Activated CD8-positive, alpha-beta T cell treated with anti-CD3 and anti-CD28 coated beads for 36 hours (primary cell): Measurements from ENCODE around the gene PTOV1. TPM values are rescaled to one million over a fixed set of nuclear protein-coding genes. Genes with fewer than 3 reads are reported as not detected.

Source experiments
- ATAC-seq: fragments of 200-7000 bp; cut with Tn5 transposase; one replicate; pipeline ENCODE4 v1.10.0; 2021; ENCODE audit warnings: mild to moderate bottlenecking, moderate library complexity
- CTCF ChIA-PET: fragments of 350-600 bp; sonication (Branson Sonifier 250); formaldehyde crosslinking; loops from one replicate; lab custom pipeline; 2021; ENCODE audit warnings: antibody characterized with exemption; lab: Charles Lee
- POLR2A ChIA-PET: fragments of 350-600 bp; sonication (Branson Sonifier 250); formaldehyde crosslinking; loops from one replicate; lab custom pipeline; 2021; ENCODE audit warnings: antibody characterized with exemption; lab: Charles Lee
- DNase-seq: peaks from one replicate; pipeline ENCODE4 v3.0.0-alpha.2; 2020
- H3K27ac Mint-ChIP-seq: one replicate; pipeline ENCODE4 v1.8.0; 2021; ENCODE audit warnings: mild to moderate bottlenecking, mixed read lengths
- H3K27me3 Mint-ChIP-seq: one replicate; pipeline ENCODE4 v1.8.0; 2021; ENCODE audit warnings: mixed read lengths
- H3K36me3 Mint-ChIP-seq: one replicate; pipeline ENCODE4 v1.8.0; 2021; ENCODE audit warnings: low read depth, mixed read lengths
- H3K4me1 Mint-ChIP-seq: one replicate; pipeline ENCODE4 v1.8.0; 2021; ENCODE audit warnings: low read depth, mixed read lengths
- H3K4me3 Mint-ChIP-seq: one replicate; pipeline ENCODE4 v1.8.0; 2021; ENCODE audit warnings: mild to moderate bottlenecking, moderate library complexity, mixed read lengths
- H3K9me3 Mint-ChIP-seq: one replicate; pipeline ENCODE4 v1.8.0; 2021; ENCODE audit warnings: mixed read lengths
- CTCF ChIP-seq: fragments of 200-600 bp; IDR thresholded peaks from one replicate; pipeline ENCODE4 v1.8.0; 2022; ENCODE audit warnings: antibody characterized with exemption, mild to moderate bottlenecking
- intact Hi-C: fragments of 100-400 bp; cut with micrococcal nuclease; formaldehyde crosslinking; loops from one replicate; pipeline ENCODE4 v1.10.0; 2022
- total RNA-seq, 2 experiments: library from RNA; stranded (reverse); gene quantifications; one replicate each; pipeline ENCODE4 v1.2.3, GENCODE V29; 2021

Gene PTOV1
- total RNA-seq, 2 experiments from 2014 or later = 87.4 to 88.5 TPM

- H3K4me1 Mint-ChIP-seq = peaks cover 23% of the 10 kb centered on the region
- H3K4me3 Mint-ChIP-seq = no peak overlapping the region
- peaks cover 10% of the 10 kb centered on the region for H3K9me3 Mint-ChIP-seq
- H3K36me3 Mint-ChIP-seq = peaks cover 10% of the 10 kb centered on the region
- DNase-seq (no peak), ATAC-seq (no peak)
- TF ChIP-seq CTCF = no peak
- ChIA-PET CTCF (no interaction called here), POLR2A (no interaction called here)
- H3K27me3 Mint-ChIP-seq = no peaks in the 10 kb centered on the region
- intact Hi-C loops = no loop called here
- H3K27ac Mint-ChIP-seq = no peak overlapping the region
These were observed 4.6 kb upstream of the PTOV1 start for GRCh38 chr19:49846408-49846807.

DNA sequence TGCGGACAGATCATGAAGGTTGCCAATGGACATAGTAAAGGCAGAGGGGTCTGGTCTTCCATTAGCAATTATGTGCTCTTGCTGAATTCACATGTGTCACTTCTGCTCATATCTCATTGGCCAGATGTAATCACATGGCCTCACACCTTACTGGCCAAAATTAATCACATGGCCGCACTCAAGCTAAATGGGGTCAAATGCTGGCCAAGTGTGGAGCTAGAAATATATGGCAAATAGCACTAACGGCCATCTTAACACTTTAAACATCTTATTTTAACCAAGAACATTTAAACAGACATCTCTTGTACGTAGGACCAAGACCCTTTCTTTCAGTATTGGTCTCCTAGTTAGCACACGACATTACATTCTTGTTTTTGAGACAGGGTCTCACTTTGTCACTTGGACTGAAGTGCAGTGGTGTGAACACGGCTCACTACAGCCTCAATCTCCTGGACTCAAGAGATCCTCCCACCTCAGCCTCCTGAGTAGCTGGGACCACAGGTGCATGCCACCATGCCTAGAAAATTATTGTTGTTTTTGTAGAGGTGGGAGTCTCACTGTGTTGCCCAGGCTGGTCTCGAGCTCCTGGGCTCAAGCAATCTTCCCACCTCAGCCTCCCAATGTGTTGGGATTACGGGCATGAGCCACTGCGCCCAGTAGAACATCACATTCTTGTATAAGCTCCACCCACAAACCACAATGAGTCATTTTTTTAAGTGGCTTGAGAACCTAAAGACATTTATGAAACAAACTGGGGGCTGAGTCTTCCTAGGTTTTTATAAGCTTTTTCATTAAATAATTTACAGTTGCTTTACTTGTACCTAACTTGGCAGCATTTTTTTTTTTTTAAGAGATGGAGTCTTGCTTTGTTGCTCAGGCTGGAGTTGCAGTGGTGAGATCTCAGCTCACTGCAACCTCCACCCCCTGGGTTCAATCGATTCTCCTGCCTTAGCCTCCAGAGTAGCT is 2.9 kb upstream of the PTOV1 start:
- POLR2A ChIA-PET = interaction anchor here (0.6 to 1.7 kb wide), 9 partner anchors 10 to 337 kb away, joined by 3 to 4 read pairs (median 3); partner anchors contain the start of gene IL4I1
- peaks cover 10% of the 10 kb centered on the region for H3K9me3 Mint-ChIP-seq
- TF ChIP-seq CTCF = no peak
- CTCF ChIA-PET = interaction anchor here (0.7 to 1.7 kb wide), 8 partner anchors 9 to 131 kb away, joined by 3 to 5 read pairs (median 4); no protein-coding TSS in a partner anchor
- no peak overlapping the region for H3K4me3 Mint-ChIP-seq
- peaks cover 34% of the 10 kb centered on the region for H3K4me1 Mint-ChIP-seq
- H3K27ac Mint-ChIP-seq = peak overlapping the region; percentile 30
- intact Hi-C loops = no loop called here
- peaks cover 10% of the 10 kb centered on the region for H3K36me3 Mint-ChIP-seq
- DNase-seq = peak; percentile 34
- ATAC-seq = no peak
- H3K27me3 Mint-ChIP-seq = no peaks in the 10 kb centered on the region

- no peak for DNase-seq
- Mint-ChIP-seq H3K27me3 (no peaks in the 10 kb centered on the region), H3K4me3 (peak overlapping the region; percentile 46), H3K4me1 (peaks cover 40% of the 10 kb centered on the region), H3K27ac (peak overlapping the region; percentile 30), H3K9me3 (peaks cover 10% of the 10 kb centered on the region), H3K36me3 (peaks cover 10% of the 10 kb centered on the region)
- intact Hi-C loops = no loop called here
- CTCF ChIA-PET = interaction anchor here (0.8 to 1.4 kb wide), 5 partner anchors 10 to 20 kb away, joined by 3 to 5 read pairs (median 4); no protein-coding TSS in a partner anchor
- no peak for ATAC-seq
- TF ChIP-seq CTCF = no peak
- POLR2A ChIA-PET = interaction anchor here (0.7 to 1.7 kb wide), 4 partner anchors 42 to 168 kb away, joined by 3 to 4 read pairs (median 3); partner anchors contain the start of gene IL4I1
These were observed 2.0 kb upstream of the PTOV1 start for GRCh38 chr19:49848938-49849337.

DNA sequence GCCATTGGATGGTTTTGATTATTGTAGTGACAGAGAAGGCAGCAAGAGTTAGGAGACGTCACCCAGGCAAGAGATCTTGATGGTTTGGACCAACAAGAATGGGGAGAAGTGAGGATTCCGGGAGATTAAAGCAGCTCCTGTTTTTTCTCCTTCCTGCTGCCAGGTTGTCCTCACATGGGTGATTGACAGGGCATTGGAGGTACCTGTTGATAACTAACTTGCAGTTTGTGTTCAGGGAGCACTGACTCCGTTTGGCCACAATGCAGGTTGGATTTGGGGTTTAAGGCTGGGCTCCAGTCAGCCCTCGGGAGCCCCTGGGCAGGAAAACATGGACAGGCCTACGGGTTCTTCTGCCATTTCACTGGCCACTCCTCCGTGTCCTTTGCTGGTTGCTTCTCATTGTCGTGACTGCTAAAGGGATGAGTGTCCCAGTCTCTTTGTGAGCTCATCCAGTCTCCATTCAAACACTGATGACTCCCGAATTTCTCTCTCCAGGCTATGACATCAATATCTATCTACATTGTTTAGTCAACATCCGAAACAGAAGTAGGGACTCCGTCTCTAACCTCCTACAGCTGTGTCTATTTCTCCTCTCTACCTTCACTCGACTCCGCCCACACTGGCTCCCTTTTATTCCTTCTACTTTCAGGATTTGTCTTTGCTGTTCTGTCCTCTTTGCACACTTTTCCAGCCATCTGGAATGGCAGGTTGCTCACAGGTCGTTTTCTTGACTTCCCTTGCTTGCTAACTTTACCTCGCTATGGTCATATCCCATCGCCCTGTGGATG is 1.3 kb upstream of the PTOV1 start:
- intact Hi-C loops = no loop called here
- H3K4me3 Mint-ChIP-seq = peak overlapping the region; percentile 88
- H3K27me3 Mint-ChIP-seq = no peaks in the 10 kb centered on the region
- no peak for TF ChIP-seq CTCF
- DNase-seq = no peak
- H3K36me3 Mint-ChIP-seq = peaks cover 10% of the 10 kb centered on the region
- H3K27ac Mint-ChIP-seq = peak overlapping the region; percentile 97
- POLR2A ChIA-PET = interaction anchor here (0.8 to 1.7 kb wide), 9 partner anchors 9 to 362 kb away, joined by 3 to 6 read pairs (median 3); partner anchors contain the start of genes AKT1S1, FUZ, IL4I1 and TBC1D17
- ATAC-seq = no peak
- peaks cover 10% of the 10 kb centered on the region for H3K9me3 Mint-ChIP-seq
- CTCF ChIA-PET = interaction anchor here (1.2 to 1.5 kb wide), 3 partner anchors 20 to 133 kb away, joined by 3 to 4 read pairs (median 3); no protein-coding TSS in a partner anchor
- H3K4me1 Mint-ChIP-seq = peaks cover 40% of the 10 kb centered on the region
